ENCODE data around the gene RITA1.
"Not testable (repeated sequence)": the region's sequence is repeated elsewhere in the genome, so short reads cannot be mapped to it uniquely, and the experiment has no call there.

RITA1 gene

DNA sequence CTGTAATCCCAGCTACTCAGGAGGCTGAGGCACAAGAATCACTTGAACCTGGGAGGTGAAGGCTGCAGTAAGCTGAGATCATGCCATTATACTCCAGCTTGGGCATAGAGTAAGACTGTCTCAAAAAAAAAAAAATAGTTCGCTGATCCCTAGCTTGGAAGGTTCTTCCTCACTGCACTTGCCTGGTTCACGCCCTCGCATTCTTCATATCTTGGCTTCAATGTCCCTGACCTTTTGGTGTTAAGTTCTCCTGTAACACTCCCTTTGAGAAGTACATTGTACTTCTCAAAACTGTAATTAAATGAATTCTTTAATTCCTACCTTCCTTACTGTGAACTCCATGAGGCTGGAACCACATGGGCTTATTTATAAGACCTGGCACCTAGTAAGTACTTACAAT, 19.3 kb downstream of the RITA1 start:
- no peak for DNase-seq

DNA sequence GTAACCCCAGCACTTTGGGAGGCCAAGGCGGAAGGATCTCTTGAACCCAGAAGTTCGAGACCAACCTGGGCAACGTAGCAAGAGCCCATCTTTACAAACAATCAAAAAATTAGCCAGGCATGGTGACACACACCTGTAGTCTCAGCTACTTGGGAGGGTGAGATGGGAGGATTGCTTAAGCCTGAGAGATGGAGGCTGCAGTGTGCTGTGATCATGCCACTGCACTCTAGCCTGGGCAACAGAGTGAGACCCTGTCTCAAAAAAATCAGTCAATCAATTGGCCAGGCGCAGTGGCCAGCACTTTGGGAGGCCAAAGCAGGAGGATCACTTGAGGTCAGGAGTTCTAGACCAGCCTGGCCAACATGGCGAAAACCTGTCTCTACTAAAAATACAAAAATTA, 21.3 kb downstream of the RITA1 start:
- DNase-seq: not testable (repeated sequence)

DNA sequence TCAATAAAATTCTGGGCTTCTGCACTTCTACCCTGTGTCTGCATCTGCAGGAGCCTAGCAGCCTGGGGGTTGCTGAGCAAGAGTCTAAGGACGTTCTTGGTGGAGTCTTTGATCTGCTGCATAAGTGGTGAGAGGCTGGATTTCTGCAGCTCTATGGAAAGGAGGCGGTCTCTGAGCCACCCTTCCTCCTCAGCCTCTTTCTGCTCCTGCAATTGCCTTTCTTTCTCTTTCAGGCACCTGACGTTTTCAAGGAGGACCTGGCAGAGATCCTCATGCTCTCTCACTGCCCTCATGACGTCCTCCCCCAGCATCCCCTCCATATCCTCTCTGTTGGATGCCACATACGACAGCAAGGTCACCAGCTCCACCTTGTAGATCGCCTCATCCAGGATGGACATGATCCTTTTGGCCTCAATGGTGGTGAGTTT, 22.1 kb downstream of the RITA1 start:
- DNase-seq: no peak

DNA sequence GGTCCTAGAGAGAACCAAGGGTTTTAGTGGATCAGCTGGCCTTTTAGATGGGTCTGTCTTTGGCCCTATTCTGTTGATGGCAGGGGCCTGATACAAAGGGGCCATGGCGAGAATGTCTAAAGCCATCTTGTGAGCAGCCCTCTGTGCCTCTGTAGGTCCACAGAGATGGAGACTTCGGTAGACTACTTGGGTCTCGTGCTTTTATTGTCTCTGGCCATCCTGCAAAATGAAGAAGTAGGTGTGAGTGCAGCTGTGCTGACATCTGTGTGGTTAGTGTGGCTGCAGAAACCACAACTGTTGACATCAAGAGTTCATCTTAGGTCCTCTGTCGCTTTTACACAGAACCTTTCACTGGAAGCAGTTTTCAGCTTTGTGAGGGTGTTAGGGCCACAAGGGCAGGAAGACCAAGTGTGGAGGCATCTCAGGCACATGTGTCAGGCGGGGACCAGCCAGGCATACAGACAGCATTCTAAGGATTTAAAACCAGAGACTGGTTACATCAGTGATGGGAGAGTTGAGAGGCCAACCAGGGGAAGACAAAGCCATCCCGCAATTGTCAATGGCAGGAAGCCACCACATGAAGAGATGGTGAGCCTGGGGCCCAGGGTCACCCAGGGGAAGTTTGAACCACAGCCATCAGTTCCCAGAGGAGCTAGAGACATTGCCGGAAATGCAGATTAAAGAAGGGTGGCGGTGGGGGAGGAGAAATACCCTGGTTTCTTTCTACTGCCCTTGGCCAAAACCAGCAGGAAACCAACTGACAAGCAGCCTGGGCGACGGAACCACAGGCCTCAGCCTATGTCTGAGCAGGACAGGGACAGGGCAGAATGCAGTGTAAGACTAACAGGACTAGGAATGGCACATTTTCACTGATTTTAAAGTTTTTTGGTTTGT, 22.8 kb downstream of the RITA1 start:
- peak; percentile 21 to 30 for DNase-seq

GRCh38 chr12:113211160-113211559, 25.6 kb downstream of the RITA1 start:
- DNase-seq: no peak

GRCh38 chr12:113214895-113215400, 29.4 kb downstream of the RITA1 start:
- no peak for DNase-seq

DNA sequence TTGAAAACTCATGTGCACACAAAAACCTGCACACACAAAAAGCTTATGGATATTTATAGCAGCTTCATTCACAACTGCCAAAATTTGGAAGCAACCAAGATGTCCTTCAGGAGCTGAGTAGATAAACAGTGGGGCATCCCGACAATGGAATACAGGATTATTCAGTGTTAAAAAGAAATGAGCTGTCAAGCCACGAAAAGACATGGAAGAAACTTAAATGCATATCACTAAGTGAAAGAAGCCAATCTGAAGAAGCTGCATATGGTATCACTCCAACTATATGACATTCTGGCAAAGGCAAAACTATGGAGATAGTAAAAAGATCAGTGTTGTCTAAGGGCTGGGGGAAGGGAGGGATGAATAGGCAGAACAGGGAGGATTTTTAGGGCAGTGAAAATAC, 30.5 kb downstream of the RITA1 start:
- no peak for DNase-seq

- no peak for DNase-seq
These were observed 35.2 kb downstream of the RITA1 start for GRCh38 chr12:113220593-113221180.

- peak; percentile 99 for DNase-seq
These were observed 35.9 kb downstream of the RITA1 start, which contains the start of gene TPCN1 for GRCh38 chr12:113221181-113221996. TSS of gene TPCN1 (plus strand) at chr12:113221464. CDS start at chr12:113226853, 5,389 bp downstream.

DNA sequence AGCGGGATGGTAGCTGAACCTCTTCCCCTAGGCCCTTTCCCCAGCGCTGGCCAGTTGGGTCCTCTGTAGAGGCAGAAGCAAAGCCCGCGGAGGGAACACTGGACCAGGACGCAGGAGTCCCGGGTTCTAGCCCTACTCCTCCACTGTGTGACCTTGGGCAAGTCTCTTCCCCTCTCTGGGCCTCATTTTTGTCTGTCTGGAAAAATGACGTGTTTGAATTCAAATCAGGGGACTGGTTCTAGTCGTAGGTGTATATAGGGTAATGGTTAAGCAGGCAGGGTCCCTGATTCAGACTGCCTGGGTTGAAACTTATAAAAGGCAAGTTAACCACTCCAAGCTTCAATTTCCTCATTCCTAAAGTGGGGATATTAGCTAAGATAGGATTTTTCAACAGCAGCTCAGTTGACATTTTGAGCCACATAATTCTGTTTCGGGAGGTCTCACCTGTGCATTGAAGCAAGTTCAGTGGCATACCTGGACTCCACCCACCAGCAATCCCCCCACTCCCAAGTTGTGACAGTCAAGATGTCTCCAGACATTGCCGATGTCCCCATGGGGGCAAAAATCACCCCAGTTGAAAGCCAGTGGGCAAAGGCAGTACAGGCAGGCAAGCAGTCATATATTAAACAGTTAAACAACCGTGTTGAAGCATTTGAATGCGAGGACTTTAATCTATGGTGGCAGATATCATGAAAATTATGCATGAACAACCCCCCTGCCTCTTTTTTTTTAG, 36.6 kb downstream of the RITA1 start:
- DNase-seq: peak; percentile 13 to 19

GRCh38 chr12:113222730-113223531, 37.4 kb downstream of the RITA1 start:
- DNase-seq: no peak

DNA sequence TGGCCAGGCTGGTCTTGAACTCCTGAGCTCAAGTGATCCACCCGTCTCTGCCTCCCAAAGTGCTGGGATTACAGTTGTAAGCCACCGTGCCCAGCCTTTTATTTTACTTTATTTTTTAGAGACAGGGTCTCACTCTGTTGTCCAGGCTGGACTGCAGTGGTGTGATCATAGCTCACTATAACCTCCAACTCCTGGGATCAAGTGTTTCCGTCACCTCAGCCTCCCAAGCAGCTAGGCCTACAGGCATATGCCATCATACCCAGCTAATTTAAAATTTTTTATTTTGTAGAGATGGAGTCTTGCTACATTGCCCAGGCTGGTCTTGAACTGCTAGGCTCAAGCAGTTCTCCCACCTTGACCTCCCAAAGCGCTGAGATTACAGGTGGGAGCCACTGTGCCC, 39.4 kb downstream of the RITA1 start:
- DNase-seq: no peak

GRCh38 chr12:113226696-113227568, 41.4 kb downstream of the RITA1 start:
- no peak for DNase-seq

DNA sequence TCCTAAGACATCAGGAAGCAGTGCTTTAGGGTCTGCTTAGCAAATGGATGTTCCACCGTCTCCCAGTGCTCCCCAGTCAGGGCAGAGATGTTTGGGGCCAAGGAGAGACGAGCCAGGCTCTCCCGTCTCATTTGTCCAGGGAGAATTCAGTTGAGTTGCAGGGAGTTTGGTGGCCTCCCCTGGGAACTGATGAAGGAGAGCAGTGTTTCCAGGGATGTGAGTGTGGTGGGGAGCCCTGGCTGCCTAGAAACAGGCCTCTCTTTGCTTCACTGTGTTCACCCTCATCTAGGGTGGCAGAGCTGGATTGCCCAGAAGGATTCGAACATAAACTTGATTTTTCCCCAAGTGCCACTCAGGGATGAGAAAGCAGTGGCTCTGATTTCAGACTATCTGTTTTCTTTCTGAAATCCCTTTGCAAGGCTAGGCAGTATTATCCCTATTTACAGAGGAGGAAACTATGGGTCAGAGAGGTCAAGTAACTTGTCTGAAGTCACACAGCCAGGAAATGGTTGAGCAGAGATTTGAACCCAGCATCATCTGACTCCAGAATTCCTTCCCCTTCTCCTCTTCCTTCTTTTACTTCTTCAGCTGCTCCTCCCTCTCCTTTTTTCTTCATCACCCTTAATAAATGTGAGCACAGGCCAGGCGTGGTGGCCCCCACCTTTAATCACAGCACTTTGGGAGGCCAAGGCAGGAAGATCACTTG, 42.3 kb downstream of the RITA1 start:
- DNase-seq: no peak

DNA sequence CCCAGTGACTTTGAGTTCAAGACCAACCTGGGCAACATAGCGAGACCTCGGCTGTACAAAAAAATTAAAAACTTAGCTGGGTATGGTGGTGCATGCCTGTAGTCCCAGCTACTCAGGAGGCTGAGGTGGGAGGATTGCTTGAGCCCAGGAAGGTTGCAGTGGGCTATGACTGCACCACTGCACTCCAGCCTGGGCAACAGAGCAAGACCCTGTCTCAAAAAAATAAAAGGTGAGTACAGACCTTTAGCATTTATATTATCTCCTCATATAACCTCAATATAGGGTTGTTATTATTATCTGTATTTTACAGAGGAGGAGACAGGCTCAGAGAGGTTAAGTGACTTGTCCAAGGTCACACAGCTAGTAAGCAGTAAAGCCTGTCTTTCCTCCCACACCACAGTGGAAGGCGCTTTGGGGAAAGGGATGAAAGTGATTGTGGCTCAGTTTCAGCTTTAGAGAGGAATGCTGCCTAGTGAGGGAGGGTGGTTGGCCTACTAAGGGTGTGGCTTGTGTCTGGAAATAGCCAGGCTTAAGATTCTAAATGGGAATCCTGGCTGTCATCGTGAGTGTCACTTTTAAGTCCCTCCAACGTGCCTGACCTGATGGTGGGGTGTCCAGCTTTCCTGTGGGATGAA, 43.0 kb downstream of the RITA1 start:
- DNase-seq: no peak

- no peak for DNase-seq
These were observed 45.1 kb downstream of the RITA1 start for GRCh38 chr12:113230315-113231234.

DNA sequence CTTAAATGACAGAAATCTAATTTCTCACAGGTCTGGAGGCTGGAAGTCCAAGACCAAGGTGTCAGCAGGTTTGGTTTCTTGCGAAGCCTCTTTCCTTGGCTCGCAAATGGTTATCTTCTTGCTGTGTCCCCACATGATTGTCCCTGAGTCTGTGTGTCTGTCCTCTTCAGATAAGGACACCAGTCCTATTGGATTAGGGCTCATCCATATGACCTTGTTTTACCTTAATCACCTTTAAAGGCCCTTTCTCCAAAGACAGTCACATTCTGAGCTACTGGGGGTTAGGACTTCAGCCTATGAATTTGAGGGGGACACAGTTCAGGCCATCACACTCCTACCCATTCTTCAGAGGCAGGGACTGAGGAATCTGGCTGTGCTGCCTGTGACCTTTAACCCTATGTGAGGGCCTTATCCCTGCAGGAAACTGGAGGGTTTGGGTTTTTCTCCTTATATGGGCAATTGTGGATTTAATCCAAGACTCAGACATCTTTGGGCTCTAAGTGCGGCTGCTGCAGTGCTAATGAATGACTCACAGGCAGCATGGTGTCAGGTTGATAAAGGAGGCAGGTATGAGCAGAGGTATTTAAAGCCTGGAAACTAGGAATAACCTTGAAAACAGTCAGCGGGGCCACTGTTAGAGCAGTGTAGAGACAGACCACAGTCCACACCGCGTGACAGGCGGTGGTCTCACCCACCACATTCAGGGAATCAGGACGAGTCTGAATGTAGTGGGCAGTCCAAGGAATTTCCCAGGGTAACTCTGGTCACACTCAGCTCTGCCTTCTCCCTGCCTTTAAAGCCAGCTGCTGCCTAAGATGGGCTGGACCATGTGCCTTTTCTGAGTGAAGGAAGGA, 45.9 kb downstream of the RITA1 start:
- DNase-seq: no peak

Data from activated CD4-positive, alpha-beta T cell treated with anti-CD3 and anti-CD28 coated beads for 4 hours (primary cell).